CD4-positive, alpha-beta T cell (primary cell): Measurements from ENCODE around the gene KCNMA1. TPM values are rescaled to one million over a fixed set of nuclear protein-coding genes. Genes with fewer than 3 reads are reported as not detected.

ENCODE experiments used
- ATAC-seq: fragments of 200-7000 bp; cut with Tn5 transposase; one replicate; pipeline ENCODE4 v1.10.0; 2022; ENCODE audit warnings: mild to moderate bottlenecking; ENCODE audit not compliant: poor library complexity
- CTCF ChIA-PET: fragments of 350-600 bp; sonication (Branson Sonifier 250); formaldehyde crosslinking; loops from one replicate; lab custom pipeline; 2021; ENCODE audit warnings: antibody characterized with exemption, inconsistent platforms; lab: Charles Lee
- POLR2A ChIA-PET: fragments of 350-600 bp; sonication (Branson Sonifier 250); formaldehyde crosslinking; loops from one replicate; lab custom pipeline; 2021; ENCODE audit warnings: antibody characterized with exemption, inconsistent platforms; lab: Charles Lee
- DNase-seq, 14 experiments: peaks; one replicate each; pipeline ENCODE4 v3.0.0-alpha.2; 2013 to 2020; ENCODE audit warnings: mixed read lengths in 2 of 14
- H3K27ac ChIP-seq, 2 donors: one replicate each; pipeline versions ENCODE4 v1.5.1 to v1.7.0; 2013; ENCODE audit warnings: low read length in 2 of 2, low read depth in 1 of 2, mild to moderate bottlenecking in 1 of 2
- H3K27me3 ChIP-seq, 2 experiments: 1 replicate in 1 of 2; 2 replicates in 1 of 2; pipeline versions ENCODE4 v1.6.1 to v1.7.0; 2013; ENCODE audit warnings: low read length in 2 of 2, control low read depth in 1 of 2, mild to moderate bottlenecking in 1 of 2, moderate library complexity in 1 of 2; ENCODE audit not compliant: insufficient read depth in 2 of 2, control insufficient read depth in 1 of 2
- H3K36me3 ChIP-seq: one replicate; pipeline ENCODE4 v1.6.1; 2013; ENCODE audit warnings: low read length, control low read depth; ENCODE audit not compliant: insufficient read depth
- H3K4me1 ChIP-seq: one replicate; pipeline ENCODE4 v1.6.1; 2013; ENCODE audit warnings: low read length, control low read depth; ENCODE audit not compliant: insufficient read depth
- H3K4me3 ChIP-seq: one replicate; pipeline ENCODE4 v1.5.1; 2013; ENCODE audit warnings: mild to moderate bottlenecking, low read length, moderate library complexity
- H3K9me3 ChIP-seq, 2 experiments: 1 replicate in 1 of 2; 2 replicates in 1 of 2; pipeline versions ENCODE4 v1.6.1 to v1.7.0; 2013; ENCODE audit warnings: low read length in 2 of 2, mild to moderate bottlenecking in 2 of 2, control low read depth in 1 of 2, moderate library complexity in 1 of 2; ENCODE audit not compliant: control insufficient read depth in 1 of 2, insufficient read depth in 1 of 2
- H3K27ac Mint-ChIP-seq: one replicate; pipeline ENCODE4 v1.8.0; 2020; ENCODE audit warnings: mixed read lengths
- H3K27me3 Mint-ChIP-seq: one replicate; pipeline ENCODE4 v1.8.0; 2021; ENCODE audit warnings: mixed read lengths
- H3K36me3 Mint-ChIP-seq: one replicate; pipeline ENCODE4 v1.8.0; 2021; ENCODE audit warnings: low read depth, mixed read lengths
- H3K4me1 Mint-ChIP-seq: one replicate; pipeline ENCODE4 v1.8.0; 2021; ENCODE audit warnings: low read depth, mixed read lengths
- H3K4me3 Mint-ChIP-seq: one replicate; pipeline ENCODE4 v1.8.0; 2020; ENCODE audit warnings: mild to moderate bottlenecking, mixed read lengths
- H3K9me3 Mint-ChIP-seq: one replicate; pipeline ENCODE4 v1.8.0; 2020; ENCODE audit warnings: mixed read lengths
- CTCF ChIP-seq: fragments of 200-600 bp; IDR thresholded peaks from one replicate; pipeline ENCODE4 v1.8.0; 2022; ENCODE audit warnings: antibody characterized with exemption, mild to moderate bottlenecking
- intact Hi-C, 2 experiments: fragments of 100-400 bp; cut with DNase I in 1 of 2; cut with micrococcal nuclease in 1 of 2; formaldehyde crosslinking; loops; one replicate each; pipeline versions ENCODE4 v1.15.1 to v1.9.0; 2023 to 2025; cut with DNase I, micrococcal nuclease
- total RNA-seq, 174 experiments: library from RNA in 2 of 174; stranded (reverse) in 2 of 174; gene quantifications; one replicate each; pipeline ENCODE4 v1.2.3 and lab custom pipeline; 2021 to 2026

The KCNMA1 gene
- total RNA-seq, 2 experiments from 2014 or later: not detected

- no peaks in the 10 kb centered on the region for H3K4me1 ChIP-seq
- H3K36me3 ChIP-seq: no peaks in the 10 kb centered on the region
- no peak overlapping the region for H3K27ac ChIP-seq
- peaks cover 22% of the 10 kb centered on the region for H3K27me3 Mint-ChIP-seq
- no peak overlapping the region for H3K27ac Mint-ChIP-seq
- no peaks in the 10 kb centered on the region for H3K9me3 ChIP-seq
- H3K4me1 Mint-ChIP-seq: no peaks in the 10 kb centered on the region
- H3K4me3 Mint-ChIP-seq: no peak overlapping the region
- ChIA-PET POLR2A (no interaction called here), CTCF (no interaction called here)
- DNase-seq: no peak
- no peaks in the 10 kb centered on the region for H3K36me3 Mint-ChIP-seq
- peaks cover 0 to 2% of the 10 kb centered on the region in 2 experiments for H3K27me3 ChIP-seq
- no peaks in the 10 kb centered on the region for H3K9me3 Mint-ChIP-seq
- intact Hi-C loops: no loop called here
- no peak for TF ChIP-seq CTCF
- H3K4me3 ChIP-seq: no peak overlapping the region
- no peak for ATAC-seq
These were observed 40.5 kb upstream of the KCNMA1 start for GRCh38 chr10:77678146-77678545.

DNA sequence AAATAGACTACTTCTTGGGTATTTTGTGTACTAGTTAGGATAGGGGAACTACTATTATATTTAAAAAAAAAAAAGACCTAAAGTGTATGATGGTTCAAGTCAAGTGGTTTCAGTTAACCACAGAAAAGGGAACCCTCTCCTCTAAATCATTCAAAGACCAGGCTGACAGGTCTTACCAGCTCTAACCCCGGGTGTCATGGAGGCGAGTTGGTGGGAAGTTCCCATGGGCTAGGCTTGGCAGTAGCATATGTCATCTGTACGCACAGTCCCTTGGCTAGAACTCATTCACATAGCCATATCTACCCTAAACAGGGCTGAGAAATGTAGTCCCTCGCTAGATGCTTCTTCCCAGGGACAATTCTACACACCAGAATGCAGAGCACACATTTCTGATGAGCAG, 37.7 kb upstream of the KCNMA1 start:
- POLR2A ChIA-PET: no interaction called here
- Mint-ChIP-seq H3K4me3 (no peak overlapping the region), H3K27ac (no peak overlapping the region), H3K27me3 (peaks cover 21% of the 10 kb centered on the region), H3K36me3 (no peaks in the 10 kb centered on the region), H3K4me1 (no peaks in the 10 kb centered on the region), H3K9me3 (no peaks in the 10 kb centered on the region)
- H3K9me3 ChIP-seq: peaks cover 0 to 3% of the 10 kb centered on the region in 2 experiments
- H3K4me1 ChIP-seq: no peaks in the 10 kb centered on the region
- H3K27me3 ChIP-seq: peaks cover 0 to 2% of the 10 kb centered on the region in 2 experiments
- H3K36me3 ChIP-seq: no peaks in the 10 kb centered on the region
- DNase-seq (no peak), ATAC-seq (no peak)
- CTCF ChIA-PET: no interaction called here
- H3K27ac ChIP-seq: no peak overlapping the region
- H3K4me3 ChIP-seq: no peak overlapping the region
- intact Hi-C loops: no loop called here
- no peak for TF ChIP-seq CTCF

DNA sequence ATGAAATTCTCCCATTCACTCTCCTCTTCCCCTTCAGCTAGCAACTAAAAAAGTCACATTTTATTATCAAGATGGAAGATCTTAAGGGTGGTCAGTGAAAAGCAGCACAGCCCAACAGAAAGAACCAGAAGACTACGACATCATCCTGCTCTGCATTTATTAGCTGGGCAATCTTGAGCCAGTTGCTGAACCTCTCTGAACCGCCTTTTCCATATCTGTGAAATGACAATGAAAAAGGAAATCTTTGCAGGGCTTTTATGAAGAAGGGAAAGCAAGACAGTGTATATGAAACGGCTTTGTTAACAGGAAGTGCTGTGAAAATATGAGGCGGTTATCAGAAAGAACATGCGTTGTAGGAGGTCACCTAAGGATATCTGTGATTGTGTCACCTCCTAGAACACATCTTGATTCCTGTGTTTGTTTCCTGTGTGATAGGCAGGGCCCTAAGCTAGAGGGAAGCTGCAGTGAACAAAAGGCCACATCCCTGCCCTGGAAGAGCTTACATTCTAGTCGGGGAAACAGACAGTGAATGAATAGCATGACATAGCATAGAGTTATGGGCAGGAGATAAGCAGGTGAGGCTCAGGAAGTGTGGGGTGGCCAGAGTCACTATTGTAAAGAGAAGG, 36.0 kb upstream of the KCNMA1 start:
- H3K9me3 Mint-ChIP-seq: no peaks in the 10 kb centered on the region
- H3K4me3 Mint-ChIP-seq: no peak overlapping the region
- ChIA-PET POLR2A (no interaction called here), CTCF (no interaction called here)
- no peak overlapping the region for H3K27ac ChIP-seq
- peaks cover 0 to 3% of the 10 kb centered on the region in 2 experiments for H3K9me3 ChIP-seq
- intact Hi-C loops: no loop called here
- H3K4me3 ChIP-seq: no peak overlapping the region
- peaks cover 0 to 2% of the 10 kb centered on the region in 2 experiments for H3K27me3 ChIP-seq
- H3K27ac Mint-ChIP-seq: no peak overlapping the region
- H3K4me1 ChIP-seq: no peaks in the 10 kb centered on the region
- no peak for TF ChIP-seq CTCF
- DNase-seq: no peak
- H3K36me3 ChIP-seq: no peaks in the 10 kb centered on the region
- H3K36me3 Mint-ChIP-seq: no peaks in the 10 kb centered on the region
- no peak for ATAC-seq
- H3K4me1 Mint-ChIP-seq: no peaks in the 10 kb centered on the region
- peaks cover 30% of the 10 kb centered on the region for H3K27me3 Mint-ChIP-seq
